ENCODE measurements around the gene MXD4. TPM values are rescaled to one million over a fixed set of nuclear protein-coding genes. Genes with fewer than 3 reads are reported as not detected.

Gene MXD4
- total RNA-seq, 1 experiment from 2014 or later, result 20.4 TPM

DNA sequence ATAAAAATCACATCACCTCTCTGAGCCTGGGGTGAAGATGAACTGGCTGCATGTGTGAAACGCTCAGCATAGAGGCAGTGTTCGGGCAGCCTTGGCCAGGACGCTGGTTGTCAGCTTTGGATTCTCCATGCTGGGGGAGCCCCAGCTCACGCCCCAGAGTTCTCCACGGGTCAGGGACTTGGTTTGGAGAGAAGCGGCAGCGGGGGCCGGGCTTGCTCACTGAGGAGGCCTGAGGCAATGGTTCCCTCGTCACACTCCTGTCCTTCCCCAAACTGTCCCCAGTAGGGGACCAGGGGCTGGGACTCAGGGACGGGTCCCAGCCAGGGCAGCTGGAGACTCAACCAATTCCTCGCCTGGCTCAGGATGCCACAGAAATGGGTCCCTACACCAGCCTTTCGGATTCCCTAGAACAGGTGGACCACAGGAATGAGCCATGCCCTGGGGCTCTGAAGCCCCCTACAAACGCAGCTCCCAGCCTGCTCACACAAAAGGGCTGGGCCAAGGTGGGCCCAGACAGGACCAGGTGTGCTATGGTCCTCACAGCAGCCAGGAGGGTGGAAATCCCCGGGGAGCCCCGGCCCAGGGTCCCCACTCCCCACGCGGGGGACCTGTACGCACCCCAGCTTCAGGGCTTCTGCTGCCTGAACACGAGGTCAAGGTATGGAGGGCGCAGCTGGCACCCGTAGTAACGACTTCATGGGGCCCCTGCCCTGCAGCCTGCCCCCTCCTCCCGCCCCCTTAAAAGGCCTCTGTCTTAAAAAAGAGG is 1.4 kb downstream of the MXD4 start:
- Mint-ChIP-seq H3K27me3 (ENCODE audit: low read depth) (peaks cover 7% of the 10 kb centered on the region), H3K4me1 (no peaks in the 10 kb centered on the region), H3K4me3 (peak overlapping the region; percentile 62), H3K9me3 (no peaks in the 10 kb centered on the region), H3K36me3 (no peaks in the 10 kb centered on the region), H3K27ac (no peak overlapping the region)
- CTCF ChIA-PET, result interaction anchor here (0.6 to 3.6 kb wide), 3 partner anchors 41 to 94 kb away, joined by 3 to 19 read pairs (median 3); no protein-coding TSS in a partner anchor
- ATAC-seq (no peak), DNase-seq (ENCODE audit: low spot score) (peak; percentile 10)
- TF ChIP-seq, protein P1, sequence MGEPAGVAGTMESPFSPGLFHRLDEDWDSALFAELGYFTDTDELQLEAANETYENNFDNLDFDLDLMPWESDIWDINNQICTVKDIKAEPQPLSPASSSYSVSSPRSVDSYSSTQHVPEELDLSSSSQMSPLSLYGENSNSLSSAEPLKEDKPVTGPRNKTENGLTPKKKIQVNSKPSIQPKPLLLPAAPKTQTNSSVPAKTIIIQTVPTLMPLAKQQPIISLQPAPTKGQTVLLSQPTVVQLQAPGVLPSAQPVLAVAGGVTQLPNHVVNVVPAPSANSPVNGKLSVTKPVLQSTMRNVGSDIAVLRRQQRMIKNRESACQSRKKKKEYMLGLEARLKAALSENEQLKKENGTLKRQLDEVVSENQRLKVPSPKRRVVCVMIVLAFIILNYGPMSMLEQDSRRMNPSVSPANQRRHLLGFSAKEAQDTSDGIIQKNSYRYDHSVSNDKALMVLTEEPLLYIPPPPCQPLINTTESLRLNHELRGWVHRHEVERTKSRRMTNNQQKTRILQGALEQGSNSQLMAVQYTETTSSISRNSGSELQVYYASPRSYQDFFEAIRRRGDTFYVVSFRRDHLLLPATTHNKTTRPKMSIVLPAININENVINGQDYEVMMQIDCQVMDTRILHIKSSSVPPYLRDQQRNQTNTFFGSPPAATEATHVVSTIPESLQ (CRISPR knock-in tag; IDR thresholded peaks at IDR 0.05), result no peak
- TF ChIP-seq, protein P2, sequence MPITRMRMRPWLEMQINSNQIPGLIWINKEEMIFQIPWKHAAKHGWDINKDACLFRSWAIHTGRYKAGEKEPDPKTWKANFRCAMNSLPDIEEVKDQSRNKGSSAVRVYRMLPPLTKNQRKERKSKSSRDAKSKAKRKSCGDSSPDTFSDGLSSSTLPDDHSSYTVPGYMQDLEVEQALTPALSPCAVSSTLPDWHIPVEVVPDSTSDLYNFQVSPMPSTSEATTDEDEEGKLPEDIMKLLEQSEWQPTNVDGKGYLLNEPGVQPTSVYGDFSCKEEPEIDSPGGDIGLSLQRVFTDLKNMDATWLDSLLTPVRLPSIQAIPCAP (CRISPR knock-in tag; IDR thresholded peaks at IDR 0.05), result no peak
- TF ChIP-seq NFYB (CRISPR knock-in tag; conservative IDR thresholded peaks at IDR 0.05; ENCODE audit: low read depth) (no peak), ELF4 (CRISPR knock-in tag; IDR thresholded peaks at IDR 0.05; ENCODE audit: low read depth) (no peak), NR3C1 (CRISPR knock-in tag; conservative IDR thresholded peaks at IDR 0.05; ENCODE audit: low read depth) (no peak), PREB (CRISPR knock-in tag; IDR thresholded peaks at IDR 0.05; ENCODE audit: borderline replicate concordance) (no peak), ZNF219 (CRISPR knock-in tag; IDR thresholded peaks at IDR 0.05; ENCODE audit: borderline replicate concordance) (no peak), RORB (CRISPR knock-in tag; IDR thresholded peaks at IDR 0.05) (no peak), TEAD1 (CRISPR knock-in tag; IDR thresholded peaks at IDR 0.05) (no peak), PRDM15 (CRISPR knock-in tag; IDR thresholded peaks at IDR 0.05) (no peak), ZNF396 (CRISPR knock-in tag; IDR thresholded peaks at IDR 0.05; ENCODE audit: borderline replicate concordance) (no peak), RELA (CRISPR knock-in tag; IDR thresholded peaks at IDR 0.05; ENCODE audit: borderline replicate concordance) (no peak), TEAD4 (CRISPR knock-in tag; IDR thresholded peaks at IDR 0.05) (no peak), NR2C2 (CRISPR knock-in tag; IDR thresholded peaks at IDR 0.05) (no peak), SP1 (CRISPR knock-in tag; conservative IDR thresholded peaks at IDR 0.05) (no peak)
- TF ChIP-seq, protein P3, sequence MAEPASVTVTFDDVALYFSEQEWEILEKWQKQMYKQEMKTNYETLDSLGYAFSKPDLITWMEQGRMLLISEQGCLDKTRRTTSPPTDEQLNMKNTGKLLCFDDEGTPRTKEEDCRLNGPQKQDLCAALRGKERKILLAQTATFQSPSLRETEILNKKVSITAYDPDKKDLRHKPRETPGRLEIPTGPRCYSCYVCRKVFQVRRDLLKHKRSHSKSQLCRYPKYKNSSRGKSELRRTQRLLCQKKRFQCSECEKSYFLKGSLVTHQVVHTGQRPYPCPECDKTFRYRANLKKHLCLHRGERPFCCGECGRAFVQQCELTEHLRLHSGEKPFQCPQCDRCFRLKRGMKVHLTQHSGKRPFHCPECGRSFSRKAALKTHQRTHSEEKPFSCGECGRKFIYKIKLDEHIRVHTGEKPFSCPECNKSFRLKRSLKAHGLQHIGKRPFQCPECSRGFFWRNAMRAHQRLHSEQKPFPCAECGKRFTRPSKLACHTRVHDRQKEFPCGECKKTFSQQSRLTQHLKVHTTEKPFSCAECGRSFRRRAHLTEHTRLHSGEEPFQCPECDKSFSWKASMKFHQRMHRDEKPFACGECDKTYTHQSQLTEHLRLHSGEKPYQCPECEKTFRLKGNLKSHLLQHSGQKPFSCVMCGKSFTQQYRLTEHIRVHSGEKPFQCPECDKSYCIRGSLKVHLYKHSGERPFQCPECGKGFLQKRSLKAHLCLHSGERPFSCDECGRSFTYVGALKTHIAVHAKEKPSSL (CRISPR knock-in tag; conservative IDR thresholded peaks at IDR 0.05), result no peak
- TF ChIP-seq, protein P4, sequence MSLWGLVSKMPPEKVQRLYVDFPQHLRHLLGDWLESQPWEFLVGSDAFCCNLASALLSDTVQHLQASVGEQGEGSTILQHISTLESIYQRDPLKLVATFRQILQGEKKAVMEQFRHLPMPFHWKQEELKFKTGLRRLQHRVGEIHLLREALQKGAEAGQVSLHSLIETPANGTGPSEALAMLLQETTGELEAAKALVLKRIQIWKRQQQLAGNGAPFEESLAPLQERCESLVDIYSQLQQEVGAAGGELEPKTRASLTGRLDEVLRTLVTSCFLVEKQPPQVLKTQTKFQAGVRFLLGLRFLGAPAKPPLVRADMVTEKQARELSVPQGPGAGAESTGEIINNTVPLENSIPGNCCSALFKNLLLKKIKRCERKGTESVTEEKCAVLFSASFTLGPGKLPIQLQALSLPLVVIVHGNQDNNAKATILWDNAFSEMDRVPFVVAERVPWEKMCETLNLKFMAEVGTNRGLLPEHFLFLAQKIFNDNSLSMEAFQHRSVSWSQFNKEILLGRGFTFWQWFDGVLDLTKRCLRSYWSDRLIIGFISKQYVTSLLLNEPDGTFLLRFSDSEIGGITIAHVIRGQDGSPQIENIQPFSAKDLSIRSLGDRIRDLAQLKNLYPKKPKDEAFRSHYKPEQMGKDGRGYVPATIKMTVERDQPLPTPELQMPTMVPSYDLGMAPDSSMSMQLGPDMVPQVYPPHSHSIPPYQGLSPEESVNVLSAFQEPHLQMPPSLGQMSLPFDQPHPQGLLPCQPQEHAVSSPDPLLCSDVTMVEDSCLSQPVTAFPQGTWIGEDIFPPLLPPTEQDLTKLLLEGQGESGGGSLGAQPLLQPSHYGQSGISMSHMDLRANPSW (CRISPR knock-in tag; conservative IDR thresholded peaks at IDR 0.05; ENCODE audit: low read depth), result no peak
- TF ChIP-seq, protein P5, sequence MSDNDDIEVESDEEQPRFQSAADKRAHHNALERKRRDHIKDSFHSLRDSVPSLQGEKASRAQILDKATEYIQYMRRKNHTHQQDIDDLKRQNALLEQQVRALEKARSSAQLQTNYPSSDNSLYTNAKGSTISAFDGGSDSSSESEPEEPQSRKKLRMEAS (CRISPR knock-in tag; IDR thresholded peaks at IDR 0.05), result no peak
- TF ChIP-seq, protein P6, sequence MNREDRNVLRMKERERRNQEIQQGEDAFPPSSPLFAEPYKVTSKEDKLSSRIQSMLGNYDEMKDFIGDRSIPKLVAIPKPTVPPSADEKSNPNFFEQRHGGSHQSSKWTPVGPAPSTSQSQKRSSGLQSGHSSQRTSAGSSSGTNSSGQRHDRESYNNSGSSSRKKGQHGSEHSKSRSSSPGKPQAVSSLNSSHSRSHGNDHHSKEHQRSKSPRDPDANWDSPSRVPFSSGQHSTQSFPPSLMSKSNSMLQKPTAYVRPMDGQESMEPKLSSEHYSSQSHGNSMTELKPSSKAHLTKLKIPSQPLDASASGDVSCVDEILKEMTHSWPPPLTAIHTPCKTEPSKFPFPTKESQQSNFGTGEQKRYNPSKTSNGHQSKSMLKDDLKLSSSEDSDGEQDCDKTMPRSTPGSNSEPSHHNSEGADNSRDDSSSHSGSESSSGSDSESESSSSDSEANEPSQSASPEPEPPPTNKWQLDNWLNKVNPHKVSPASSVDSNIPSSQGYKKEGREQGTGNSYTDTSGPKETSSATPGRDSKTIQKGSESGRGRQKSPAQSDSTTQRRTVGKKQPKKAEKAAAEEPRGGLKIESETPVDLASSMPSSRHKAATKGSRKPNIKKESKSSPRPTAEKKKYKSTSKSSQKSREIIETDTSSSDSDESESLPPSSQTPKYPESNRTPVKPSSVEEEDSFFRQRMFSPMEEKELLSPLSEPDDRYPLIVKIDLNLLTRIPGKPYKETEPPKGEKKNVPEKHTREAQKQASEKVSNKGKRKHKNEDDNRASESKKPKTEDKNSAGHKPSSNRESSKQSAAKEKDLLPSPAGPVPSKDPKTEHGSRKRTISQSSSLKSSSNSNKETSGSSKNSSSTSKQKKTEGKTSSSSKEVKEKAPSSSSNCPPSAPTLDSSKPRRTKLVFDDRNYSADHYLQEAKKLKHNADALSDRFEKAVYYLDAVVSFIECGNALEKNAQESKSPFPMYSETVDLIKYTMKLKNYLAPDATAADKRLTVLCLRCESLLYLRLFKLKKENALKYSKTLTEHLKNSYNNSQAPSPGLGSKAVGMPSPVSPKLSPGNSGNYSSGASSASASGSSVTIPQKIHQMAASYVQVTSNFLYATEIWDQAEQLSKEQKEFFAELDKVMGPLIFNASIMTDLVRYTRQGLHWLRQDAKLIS (CRISPR knock-in tag; IDR thresholded peaks at IDR 0.05; ENCODE audit: borderline replicate concordance), result no peak
- POLR2A ChIA-PET, result no interaction called here

All from WTC11 (cell line).